Prostate gland (tissue), 2 donors: ENCODE measurements around the gene ATP8B3.

ENCODE experiments used
- POLR2AphosphoS5 ChIP-seq: sonication (generic); formaldehyde crosslinking; IDR thresholded peaks from one replicate; pipeline ENCODE4 v1.6.1; 2017; ENCODE audit warnings: antibody characterized with exemption
- TF ChIP-seq, protein P1 (sequence below), 4 experiments: fragments of 200-600 bp in 2 of 4; fragments of 450-650 bp in 2 of 4; sonication (generic) in 2 of 4; IDR thresholded peaks; 1 replicate in 3 of 4; 2 replicates in 1 of 4; pipeline ENCODE4 v1.5.1; 2016 to 2019; ENCODE audit warnings: antibody characterized with exemption in 4 of 4, mild to moderate bottlenecking in 2 of 4, moderate library complexity in 2 of 4

- TF ChIP-seq, protein P1, sequence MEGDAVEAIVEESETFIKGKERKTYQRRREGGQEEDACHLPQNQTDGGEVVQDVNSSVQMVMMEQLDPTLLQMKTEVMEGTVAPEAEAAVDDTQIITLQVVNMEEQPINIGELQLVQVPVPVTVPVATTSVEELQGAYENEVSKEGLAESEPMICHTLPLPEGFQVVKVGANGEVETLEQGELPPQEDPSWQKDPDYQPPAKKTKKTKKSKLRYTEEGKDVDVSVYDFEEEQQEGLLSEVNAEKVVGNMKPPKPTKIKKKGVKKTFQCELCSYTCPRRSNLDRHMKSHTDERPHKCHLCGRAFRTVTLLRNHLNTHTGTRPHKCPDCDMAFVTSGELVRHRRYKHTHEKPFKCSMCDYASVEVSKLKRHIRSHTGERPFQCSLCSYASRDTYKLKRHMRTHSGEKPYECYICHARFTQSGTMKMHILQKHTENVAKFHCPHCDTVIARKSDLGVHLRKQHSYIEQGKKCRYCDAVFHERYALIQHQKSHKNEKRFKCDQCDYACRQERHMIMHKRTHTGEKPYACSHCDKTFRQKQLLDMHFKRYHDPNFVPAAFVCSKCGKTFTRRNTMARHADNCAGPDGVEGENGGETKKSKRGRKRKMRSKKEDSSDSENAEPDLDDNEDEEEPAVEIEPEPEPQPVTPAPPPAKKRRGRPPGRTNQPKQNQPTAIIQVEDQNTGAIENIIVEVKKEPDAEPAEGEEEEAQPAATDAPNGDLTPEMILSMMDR (IDR thresholded peaks at IDR 0.05): no peak
- TF ChIP-seq POLR2AphosphoS5: no peak
Observed at GRCh38 chr19:1760020-1760419, 52.1 kb downstream of the ATP8B3 start.
